Measurements from ENCODE around the gene AACS. TPM values are rescaled to one million over a fixed set of nuclear protein-coding genes. Genes with fewer than 3 reads are reported as not detected.

Gene AACS
- total and polyA plus RNA-seq, 2 of the 4 experiments (the other 2 are of a cell fraction), result 22.0 to 24.9 TPM

GRCh38 chr12:125181107-125181506 is 115.9 kb downstream of the AACS start:
- Histone ChIP-seq H4K5ac (ENCODE audit: low read depth, low read length) (no peak overlapping the region), H3K4me1 (ENCODE audit: control insufficient read depth, insufficient read depth, low read length) (no peaks in the 10 kb centered on the region), H3K56ac (ENCODE audit: extremely low read depth, insufficient read depth, low read length) (no peak overlapping the region), H3K4me3 (ENCODE audit: insufficient read depth, low read depth, low read length) (no peak overlapping the region), H3K14ac (replicated peaks; ENCODE audit: low read depth, low read length) (no peak overlapping the region), H2AK9ac (replicated peaks; ENCODE audit: low read depth, low read length, poor library complexity) (no peak overlapping the region), H3K79me1 (ENCODE audit: low read depth in 1 of 2, low read length in 2 of 2) (no peaks in the 10 kb centered on the region), H2AFZ (replicated peaks; ENCODE audit: low read length, poor library complexity) (no peak overlapping the region), H4K8ac (ENCODE audit: low read depth in 2 of 2, low read length in 2 of 2) (no peak overlapping the region), H3K36me3 (ENCODE audit: control insufficient read depth, insufficient read depth, low read length) (no peaks in the 10 kb centered on the region), H3K9me3 (ENCODE audit: control insufficient read depth, insufficient read depth, low read length) (no peaks in the 10 kb centered on the region), H3K27me3 (ENCODE audit: control insufficient read depth, insufficient read depth, low read length) (peaks cover 17% of the 10 kb centered on the region), H3K4ac (ENCODE audit: low read depth, low read length) (no peak overlapping the region), H4K91ac (ENCODE audit: insufficient read depth, low read depth, low read length) (no peak overlapping the region), H3K9me1 (ENCODE audit: insufficient read depth, low read length) (no peaks in the 10 kb centered on the region), H3K23ac (ENCODE audit: low read depth, low read length) (no peak overlapping the region), H3K18ac (ENCODE audit: low read depth, low read length) (no peak overlapping the region), H4K20me1 (ENCODE audit: insufficient read depth, low read length) (no peaks in the 10 kb centered on the region), H3K27ac (ENCODE audit: insufficient read depth, low read length) (no peak overlapping the region), H3K9ac (ENCODE audit: low read depth, low read length) (no peak overlapping the region), H2BK120ac (ENCODE audit: low read depth, low read length) (no peak overlapping the region), H2BK20ac (ENCODE audit: low read depth, low read length) (no peak overlapping the region), H2BK5ac (ENCODE audit: low read depth, low read length, poor library complexity, severe bottlenecking) (no peak overlapping the region), H3K4me2 (ENCODE audit: low read depth, low read length) (no peak overlapping the region), H2AK5ac (ENCODE audit: low read depth, low read length) (no peak overlapping the region), H2BK15ac (ENCODE audit: low read depth, low read length) (no peak overlapping the region)
- no CpG with 5 or more reads among the region's 1 CpG for whole genome bisulfite sequencing, 2 experiments (ENCODE audit: extremely low coverage in 2 of 2, insufficient read length in 1 of 2)
- DNase-seq (no peak), ATAC-seq (ENCODE audit: low read depth) (no peak)
- intact Hi-C loops (cut with micrococcal nuclease) (loop anchor here (10.0 kb wide), 1 partner anchor 186 kb away; the partner anchor contains the start of gene BRI3BP), dilution Hi-C loops (cut with HindIII; ENCODE audit: low sequenced_read_pairs, unreplicated experiment) (no loop called here), in situ Hi-C loops (cut with MboI; ENCODE audit: low sequenced_read_pairs) (loop anchor here (25.0 kb wide), 1 partner anchor 231 kb away; no protein-coding TSS in a partner anchor)
- POLR2A ChIA-PET (ENCODE audit: unreplicated experiment), result no interaction called here
- TF ChIP-seq ELK1 (IDR thresholded peaks at IDR 0.05; ENCODE audit: borderline replicate concordance, low read depth, low read length) (no peak), BHLHE40 (IDR thresholded peaks at IDR 0.05; ENCODE audit: low read depth, low read length) (no peak), MXI1 (IDR thresholded peaks at IDR 0.05; ENCODE audit: borderline replicate concordance, low read depth, low read length) (no peak), CHD1 (IDR thresholded peaks at IDR 0.05; ENCODE audit: low read depth, low read length) (no peak), CTCF (conservative IDR thresholded peaks at IDR 0.05; ENCODE audit: low read depth, low read length) (no peak), POLR2A (IDR thresholded peaks at IDR 0.05; ENCODE audit: low read depth, low read length) (no peak), MAFK (IDR thresholded peaks at IDR 0.05; ENCODE audit: low read depth, low read length) (no peak)
- no TSS peak for BruUV-seq (replicated peaks)
- CTCF ChIA-PET, result no interaction called here
